ENCODE results near the gene TACC2.
"Not testable (repeated sequence)": the region's sequence is repeated elsewhere in the genome, so short reads cannot be mapped to it uniquely, and the experiment has no call there.

The TACC2 gene

DNA sequence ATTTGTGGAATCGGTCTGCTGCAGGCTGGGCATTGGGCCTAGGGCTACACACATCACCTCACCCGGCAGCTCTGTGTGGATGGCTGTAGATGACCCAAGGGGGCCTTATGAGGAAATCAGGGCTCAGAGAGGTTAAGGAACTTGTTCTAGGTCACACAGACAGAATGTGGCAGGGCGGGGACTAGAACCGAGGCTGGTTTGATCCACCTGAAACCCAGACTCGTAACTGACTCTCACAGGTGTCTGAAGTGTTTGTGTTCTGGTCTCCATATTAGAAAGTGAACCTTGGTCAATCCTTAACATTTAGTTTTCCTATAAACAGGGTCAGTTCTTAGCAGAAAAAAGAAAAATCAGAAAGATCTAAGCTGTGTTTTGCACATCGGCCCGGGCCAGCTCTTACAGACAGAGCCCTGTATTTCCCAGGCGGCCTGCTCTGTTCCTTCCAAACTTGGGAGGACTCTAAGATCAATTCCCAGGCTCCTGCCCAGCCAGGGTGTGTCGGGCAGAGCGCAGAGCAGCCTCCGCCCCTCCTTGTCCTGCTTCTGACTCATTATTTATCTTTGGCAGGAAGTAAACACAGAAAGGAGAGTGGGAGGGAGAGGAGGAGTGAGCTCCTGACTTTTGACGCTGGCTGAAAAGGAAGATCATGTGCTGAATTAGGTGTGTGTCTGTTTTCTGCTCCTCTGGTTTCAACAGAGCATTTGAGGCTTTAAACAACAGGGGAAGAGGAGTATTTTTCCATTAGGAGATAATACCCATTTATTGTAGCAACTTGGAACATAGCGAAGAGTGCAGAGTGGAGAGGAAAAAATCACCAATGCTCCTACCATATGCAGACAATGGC, 74.1 kb downstream of the TACC2 start:
- DNase-seq (ENCODE audit: low read depth), result no peak

- DNase-seq (ENCODE audit: low read depth), result not testable (repeated sequence)
Measured at GRCh38 chr10:122066337-122066939, 77.5 kb downstream of the TACC2 start.

DNA sequence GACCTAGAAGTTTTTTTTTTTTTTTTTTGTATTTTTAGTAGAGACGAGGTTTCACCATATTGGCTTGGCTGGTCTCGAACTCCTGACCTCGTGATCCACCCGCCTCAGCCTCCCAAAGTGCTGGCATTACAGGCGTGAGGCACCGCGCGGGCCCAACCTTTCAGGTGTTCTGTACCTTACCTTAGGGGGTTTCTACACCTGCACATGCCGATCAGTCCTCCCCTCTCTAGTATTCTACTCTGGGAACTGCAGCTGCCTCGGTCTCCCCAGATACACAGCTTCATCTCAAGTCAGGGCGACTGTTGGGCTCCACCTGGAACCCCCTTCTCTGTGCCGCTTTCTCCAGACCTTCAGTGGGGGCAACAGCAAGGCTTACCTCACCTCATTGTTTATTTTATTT, 79.9 kb downstream of the TACC2 start:
- DNase-seq (ENCODE audit: low read depth), result no peak

DNA sequence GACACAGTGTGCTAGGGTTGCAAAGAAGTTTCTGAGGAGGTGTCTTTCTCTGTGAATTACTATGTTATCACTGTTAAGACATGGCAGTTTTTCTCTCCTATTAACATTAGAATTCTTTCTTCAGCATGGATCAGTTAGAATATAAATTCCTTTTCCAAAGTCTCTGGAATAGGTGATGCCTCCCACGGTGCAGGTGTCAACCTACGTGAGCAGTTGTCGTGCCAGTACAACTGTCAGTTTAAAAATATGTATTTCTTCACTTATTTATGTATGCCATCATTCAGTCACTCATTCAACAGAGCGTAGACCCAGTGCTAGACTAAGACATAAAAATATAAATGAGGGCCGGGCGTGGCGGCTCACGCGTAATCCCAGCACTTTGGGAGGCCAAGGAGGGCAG, 83.5 kb downstream of the TACC2 start:
- DNase-seq (ENCODE audit: low read depth), result no peak

GRCh38 chr10:122073508-122073907, 84.5 kb downstream of the TACC2 start:
- no peak for DNase-seq (ENCODE audit: low read depth)

DNA sequence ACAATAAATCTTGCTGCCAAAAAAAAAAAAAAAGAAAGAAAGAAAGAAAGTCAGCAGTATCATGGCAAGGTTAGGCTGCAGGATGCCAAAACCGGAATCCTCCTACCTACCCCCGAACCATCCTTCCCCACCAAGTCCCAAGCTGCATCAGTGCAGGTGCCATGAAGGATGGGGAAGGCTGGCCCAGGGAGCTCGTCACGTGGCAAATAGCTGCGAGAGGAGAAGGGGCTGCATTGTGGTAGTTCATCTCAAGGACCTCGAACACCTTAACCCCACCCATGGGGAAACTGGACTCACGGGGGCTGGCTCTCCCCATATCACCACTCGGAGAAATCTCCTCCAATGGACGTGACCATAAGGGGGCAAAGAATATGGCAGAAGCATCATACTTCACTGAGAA, 86.2 kb downstream of the TACC2 start:
- no peak for DNase-seq (ENCODE audit: low read depth)

DNA sequence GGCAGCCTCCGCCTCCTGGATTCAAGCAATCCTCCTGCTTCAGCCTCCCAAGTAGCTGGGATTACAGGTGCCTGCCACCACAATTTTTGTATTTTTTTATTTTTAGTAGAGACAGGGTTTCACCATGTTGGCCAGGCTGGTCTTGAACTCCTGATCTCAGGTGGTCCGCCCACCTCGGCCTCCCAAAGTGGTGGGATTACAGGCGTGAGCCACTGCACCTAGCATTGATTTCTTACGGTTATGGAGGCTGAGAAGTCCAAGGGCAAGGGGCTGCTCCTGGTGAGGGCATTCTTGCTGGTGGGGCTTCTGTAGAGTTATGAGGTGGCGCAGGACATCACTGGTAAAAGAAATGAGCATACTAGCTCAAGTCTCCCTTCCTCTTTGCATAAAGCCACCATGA, 86.9 kb downstream of the TACC2 start:
- not testable (repeated sequence) for DNase-seq (ENCODE audit: low read depth)

- no peak for DNase-seq (ENCODE audit: low read depth)
Measured at GRCh38 chr10:122077311-122077875, 88.4 kb downstream of the TACC2 start.

DNA sequence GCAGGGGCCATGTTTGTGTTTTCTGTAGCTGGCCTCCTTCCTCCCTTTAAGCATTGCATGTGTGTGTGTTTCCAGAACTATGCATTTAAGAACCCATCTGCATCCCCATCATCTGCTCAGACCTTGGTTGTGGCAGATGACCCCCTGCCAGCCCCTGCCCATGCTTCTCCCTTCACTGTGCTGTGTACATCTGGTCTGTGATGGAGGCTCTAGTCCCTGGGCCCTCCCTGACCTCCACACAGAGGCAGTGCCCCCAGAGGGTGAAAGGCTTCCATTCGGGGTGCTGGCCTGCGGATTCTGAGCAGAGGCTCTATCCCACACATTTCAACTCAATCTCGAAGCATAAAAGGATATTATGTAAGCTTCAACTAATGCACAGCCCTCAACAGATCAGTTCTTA, 89.4 kb downstream of the TACC2 start:
- no peak for DNase-seq (ENCODE audit: low read depth)

- DNase-seq (ENCODE audit: low read depth), result no peak
Measured at GRCh38 chr10:122078965-122079795, 90.2 kb downstream of the TACC2 start.

DNA sequence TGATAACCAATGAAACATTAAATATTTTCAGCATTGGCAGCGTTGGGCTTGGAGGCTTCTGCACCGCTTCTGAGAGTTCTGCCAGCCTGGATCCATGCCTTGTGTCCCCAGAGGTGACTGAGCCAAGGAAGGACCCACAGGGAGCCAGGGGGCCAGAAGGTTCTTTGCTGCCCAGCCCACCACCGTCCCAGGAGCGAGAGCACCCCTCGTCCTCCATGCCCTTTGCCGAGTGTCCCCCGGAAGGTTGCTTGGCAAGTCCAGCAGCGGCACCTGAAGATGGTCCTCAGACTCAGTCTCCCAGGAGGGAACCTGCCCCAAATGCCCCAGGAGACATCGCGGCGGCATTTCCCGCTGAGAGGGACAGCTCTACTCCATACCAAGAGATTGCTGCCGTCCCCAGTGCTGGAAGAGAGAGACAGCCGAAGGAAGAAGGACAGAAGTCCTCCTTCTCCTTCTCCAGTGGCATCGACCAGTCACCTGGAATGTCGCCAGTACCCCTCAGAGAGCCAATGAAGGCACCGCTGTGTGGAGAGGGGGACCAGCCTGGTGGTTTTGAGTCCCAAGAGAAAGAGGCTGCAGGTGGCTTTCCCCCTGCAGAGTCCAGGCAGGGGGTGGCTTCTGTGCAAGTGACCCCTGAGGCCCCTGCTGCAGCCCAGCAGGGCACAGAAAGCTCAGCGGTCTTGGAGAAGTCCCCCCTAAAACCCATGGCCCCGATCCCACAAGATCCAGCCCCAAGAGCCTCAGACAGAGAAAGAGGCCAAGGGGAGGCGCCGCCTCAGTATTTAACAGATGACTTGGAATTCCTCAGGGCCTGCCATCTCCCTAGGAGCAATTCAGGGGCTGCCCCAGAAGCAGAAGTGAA, 93.9 kb downstream of the TACC2 start:
- DNase-seq (ENCODE audit: low read depth), result no peak

DNA sequence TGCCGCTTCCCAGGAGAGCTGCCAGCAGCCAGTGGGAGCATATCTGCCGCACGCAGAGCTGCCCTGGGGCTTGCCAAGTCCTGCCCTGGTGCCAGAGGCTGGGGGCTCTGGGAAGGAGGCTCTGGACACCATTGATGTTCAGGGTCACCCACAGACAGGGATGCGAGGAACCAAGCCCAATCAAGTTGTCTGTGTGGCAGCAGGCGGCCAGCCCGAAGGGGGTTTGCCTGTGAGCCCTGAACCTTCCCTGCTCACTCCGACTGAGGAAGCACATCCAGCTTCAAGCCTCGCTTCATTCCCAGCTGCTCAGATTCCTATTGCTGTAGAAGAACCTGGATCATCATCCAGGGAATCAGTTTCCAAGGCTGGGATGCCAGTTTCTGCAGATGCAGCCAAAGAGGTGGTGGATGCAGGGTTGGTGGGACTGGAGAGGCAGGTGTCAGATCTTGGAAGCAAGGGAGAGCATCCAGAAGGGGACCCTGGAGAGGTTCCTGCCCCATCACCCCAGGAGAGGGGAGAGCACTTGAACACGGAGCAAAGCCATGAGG, 94.6 kb downstream of the TACC2 start:
- DNase-seq (ENCODE audit: low read depth), result no peak

DNA sequence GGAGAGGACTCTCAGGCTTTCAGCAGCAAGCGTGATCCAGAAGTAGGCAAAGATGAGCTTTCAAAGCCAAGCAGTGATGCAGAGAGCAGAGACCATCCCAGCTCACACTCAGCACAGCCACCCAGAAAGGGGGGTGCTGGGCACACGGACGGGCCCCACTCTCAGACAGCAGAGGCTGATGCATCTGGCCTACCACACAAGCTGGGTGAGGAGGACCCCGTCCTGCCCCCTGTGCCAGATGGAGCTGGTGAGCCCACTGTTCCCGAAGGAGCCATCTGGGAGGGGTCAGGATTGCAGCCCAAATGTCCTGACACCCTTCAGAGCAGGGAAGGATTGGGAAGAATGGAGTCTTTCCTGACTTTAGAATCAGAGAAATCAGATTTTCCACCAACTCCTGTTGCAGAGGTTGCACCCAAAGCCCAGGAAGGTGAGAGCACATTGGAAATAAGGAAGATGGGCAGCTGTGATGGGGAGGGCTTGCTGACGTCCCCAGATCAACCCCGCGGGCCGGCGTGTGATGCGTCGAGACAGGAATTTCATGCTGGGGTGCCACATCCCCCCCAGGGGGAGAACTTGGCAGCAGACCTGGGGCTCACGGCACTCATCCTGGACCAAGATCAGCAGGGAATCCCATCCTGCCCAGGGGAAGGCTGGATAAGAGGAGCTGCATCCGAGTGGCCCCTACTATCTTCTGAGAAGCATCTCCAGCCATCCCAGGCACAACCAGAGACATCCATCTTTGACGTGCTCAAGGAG, 95.5 kb downstream of the TACC2 start:
- DNase-seq (ENCODE audit: low read depth), result no peak

- no peak for DNase-seq (ENCODE audit: low read depth)
Measured at GRCh38 chr10:122085423-122085911, 96.5 kb downstream of the TACC2 start.

DNA sequence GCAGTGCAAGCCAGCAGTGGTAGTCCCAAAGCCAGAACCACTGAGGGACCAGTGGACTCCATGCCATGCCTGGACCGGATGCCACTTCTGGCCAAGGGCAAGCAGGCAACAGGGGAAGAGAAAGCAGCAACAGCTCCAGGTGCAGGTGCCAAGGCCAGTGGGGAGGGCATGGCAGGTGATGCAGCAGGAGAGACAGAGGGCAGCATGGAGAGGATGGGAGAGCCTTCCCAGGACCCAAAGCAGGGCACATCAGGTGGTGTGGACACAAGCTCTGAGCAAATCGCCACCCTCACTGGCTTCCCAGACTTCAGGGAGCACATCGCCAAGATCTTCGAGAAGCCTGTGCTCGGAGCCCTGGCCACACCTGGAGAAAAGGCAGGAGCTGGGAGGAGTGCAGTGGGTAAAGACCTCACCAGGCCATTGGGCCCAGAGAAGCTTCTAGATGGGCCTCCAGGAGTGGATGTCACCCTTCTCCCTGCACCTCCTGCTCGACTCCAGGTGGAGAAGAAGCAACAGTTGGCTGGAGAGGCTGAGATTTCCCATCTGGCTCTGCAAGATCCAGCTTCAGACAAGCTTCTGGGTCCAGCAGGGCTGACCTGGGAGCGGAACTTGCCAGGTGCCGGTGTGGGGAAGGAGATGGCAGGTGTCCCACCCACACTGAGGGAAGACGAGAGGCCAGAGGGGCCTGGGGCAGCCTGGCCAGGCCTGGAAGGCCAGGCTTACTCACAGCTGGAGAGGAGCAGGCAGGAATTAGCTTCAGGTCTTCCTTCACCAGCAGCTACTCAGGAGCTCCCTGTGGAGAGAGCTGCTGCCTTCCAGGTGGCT, 97.7 kb downstream of the TACC2 start:
- DNase-seq (ENCODE audit: low read depth), result no peak

GRCh38 chr10:122087436-122087835, 98.5 kb downstream of the TACC2 start:
- no peak for DNase-seq (ENCODE audit: low read depth)

DNA sequence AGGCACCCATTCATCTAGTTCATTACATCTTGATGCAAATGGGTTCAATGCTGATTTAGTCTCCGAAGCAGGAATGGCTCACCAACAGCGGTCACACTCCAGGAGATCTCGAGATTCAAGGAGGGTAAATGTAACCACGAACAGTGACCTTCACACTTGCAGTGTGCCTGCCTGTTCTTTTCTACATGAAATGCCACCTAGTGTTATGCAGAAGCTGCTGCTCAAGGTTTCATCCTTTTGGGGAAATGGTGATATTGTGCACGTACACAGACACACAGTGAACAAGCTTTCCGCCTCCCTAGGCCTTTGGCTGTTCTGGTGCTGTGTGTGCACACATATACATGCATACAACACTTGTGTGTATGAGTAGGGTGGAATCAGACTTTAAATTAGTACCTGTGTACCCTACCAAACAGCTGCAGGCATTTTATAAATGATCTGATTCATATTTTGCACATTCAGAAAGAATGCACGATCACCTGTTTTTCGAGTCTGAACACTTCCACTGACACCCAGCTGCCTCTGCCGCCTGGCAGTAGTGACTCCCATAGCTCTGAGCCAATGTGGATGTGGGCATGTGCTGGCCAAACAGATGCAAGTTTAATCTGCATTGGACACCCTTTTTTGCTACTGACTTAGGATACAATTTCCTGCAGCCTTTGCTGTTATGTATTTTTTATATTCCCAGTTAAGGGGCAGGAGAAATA, 100.5 kb downstream of the TACC2 start:
- no peak for DNase-seq (ENCODE audit: low read depth)

DNA sequence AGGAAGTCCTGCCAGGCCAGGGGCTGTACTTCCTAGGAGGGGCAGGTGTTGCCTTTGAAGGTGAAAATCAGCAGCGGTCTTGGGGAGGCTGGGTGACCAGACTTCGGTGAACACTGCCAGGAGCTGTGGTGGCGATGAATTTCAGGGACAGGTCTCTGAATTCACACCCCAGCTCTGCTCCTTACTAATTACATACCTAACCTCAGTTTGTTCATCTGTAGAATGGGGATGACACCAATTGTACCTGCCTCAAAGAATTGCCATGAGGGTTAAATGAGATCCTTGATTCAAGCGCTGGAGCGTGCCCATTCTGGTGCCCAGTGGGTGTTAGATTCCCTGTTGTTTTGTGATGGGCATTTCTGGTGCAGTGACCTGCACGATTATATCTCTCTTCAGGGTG, 102.8 kb downstream of the TACC2 start:
- no peak for DNase-seq (ENCODE audit: low read depth)

GRCh38 chr10:122093076-122093475, 104.1 kb downstream of the TACC2 start:
- no peak for DNase-seq (ENCODE audit: low read depth)
